ENCODE data around the gene SMARCB1.

- peak; percentile 8 for TF ChIP-seq CTCF (IDR thresholded peaks at IDR 0.05)
- TF ChIP-seq EZH2 (IDR thresholded peaks at IDR 0.05; ENCODE audit: borderline replicate concordance, insufficient read depth, low read depth, low read length, poor library complexity, severe bottlenecking), result no peak
These were observed 71.1 kb downstream of the SMARCB1 start, which contains the start of gene SLC2A11 for GRCh38 chr22:23857606-23858483.
